SK-N-SH (cell line): ENCODE data around the gene KNCN. TPM values are rescaled to one million over a fixed set of nuclear protein-coding genes. Genes with fewer than 3 reads are reported as not detected.

Experiments
- CTCF ChIA-PET: fragments of 300-600, 350-600 bp; formaldehyde crosslinking; extraction: SDS; loops from one replicate; lab custom pipeline; 2021; lab: Yijun Ruan, JAX
- POLR2A ChIA-PET: fragments of 350-600 bp; sonication (Branson Sonifier 250); formaldehyde crosslinking; extraction: SDS; loops from one replicate; lab custom pipeline; 2020; ENCODE audit warnings: antibody characterized with exemption, inconsistent platforms; lab: Yijun Ruan, JAX
- DNase-seq: peaks from one replicate; pipeline ENCODE4 v3.0.0; 2012
- H2AFZ ChIP-seq: fragments of 200-600 bp; sonication (generic); 2 replicates; pipeline ENCODE4 v1.8.1; 2016; ENCODE audit warnings: antibody characterized with exemption, mild to moderate bottlenecking, low read depth
- H3F3A ChIP-seq: fragments of 200-600 bp; sonication (generic); replicated peaks from 2 replicates; pipeline ENCODE3; 2016; ENCODE audit warnings: antibody characterized with exemption, mild to moderate bottlenecking; ENCODE audit not compliant: insufficient read depth
- H3K27ac ChIP-seq, 2 experiments: fragments of 200-500 bp in 1 of 2; fragments of 200-600 bp in 1 of 2; sonication (Bioruptor generic) in 1 of 2; sonication (generic), shearing (Covaris generic) in 1 of 2; 2 replicates each; pipeline versions ENCODE4 v1.5.1 to v1.6.1; 2014 to 2016; ENCODE audit warnings: low read depth in 2 of 2, inconsistent platforms in 1 of 2, low read length in 1 of 2, mild to moderate bottlenecking in 1 of 2, mixed read lengths in 1 of 2
- H3K27me3 ChIP-seq: fragments of 200-600 bp; sonication (generic), shearing (Covaris generic); 2 replicates; pipeline ENCODE4 v1.6.1; 2016; ENCODE audit warnings: mixed run types; ENCODE audit not compliant: insufficient read depth
- H3K36me3 ChIP-seq, 2 experiments: fragments of 200-500 bp in 1 of 2; fragments of 200-600 bp in 1 of 2; sonication (Bioruptor generic) in 1 of 2; sonication (generic) in 1 of 2; replicated peaks in 1 of 2; 2 replicates each; pipeline versions ENCODE3 to v1.5.1; 2014 to 2016; ENCODE audit warnings: low read length in 1 of 2, mild to moderate bottlenecking in 1 of 2; ENCODE audit not compliant: insufficient read depth in 2 of 2, control insufficient read depth in 1 of 2
- H3K4me1 ChIP-seq, 2 experiments: fragments of 200-500 bp in 1 of 2; fragments of 200-600 bp in 1 of 2; sonication (Bioruptor generic) in 1 of 2; sonication (generic), shearing (Covaris generic) in 1 of 2; 2 replicates each; pipeline versions ENCODE4 v1.5.1 to v1.6.1; 2014 to 2016; ENCODE audit warnings: low read depth in 1 of 2, low read length in 1 of 2, mixed run types in 1 of 2; ENCODE audit not compliant: insufficient read depth in 2 of 2, control insufficient read depth in 1 of 2
- H3K4me2 ChIP-seq: fragments of 200-600 bp; sonication (generic), shearing (Covaris generic); 2 replicates; pipeline ENCODE4 v1.6.1; 2017; ENCODE audit warnings: mixed run types
- H3K4me3 ChIP-seq, 2 experiments: fragments of 200-500 bp in 1 of 2; fragments of 200-600 bp in 1 of 2; sonication (Bioruptor generic) in 1 of 2; sonication (generic), shearing (Covaris generic) in 1 of 2; 2 replicates each; pipeline versions ENCODE4 v1.5.1 to v1.8.1; 2014 to 2016; ENCODE audit warnings: low read depth in 2 of 2, inconsistent platforms in 1 of 2, low read length in 1 of 2, mild to moderate bottlenecking in 1 of 2, mixed read lengths in 1 of 2, moderate library complexity in 1 of 2
- H3K79me2 ChIP-seq: fragments of 200-600 bp; sonication (generic); 2 replicates; pipeline ENCODE4 v1.8.1; 2017; ENCODE audit warnings: mild to moderate bottlenecking; ENCODE audit not compliant: insufficient read depth
- H3K9ac ChIP-seq: fragments of 200-600 bp; sonication (generic); 2 replicates; pipeline ENCODE4 v1.6.1; 2017; ENCODE audit warnings: mixed run types
- H3K9me2 ChIP-seq: fragments of 200-600 bp; sonication (generic); 2 replicates; pipeline ENCODE4 v1.6.1; 2017; ENCODE audit warnings: mixed run types
- H3K9me3 ChIP-seq: fragments of 200-600 bp; sonication (generic); 2 replicates; pipeline ENCODE4 v1.6.1; 2017; ENCODE audit warnings: mixed run types, mild to moderate bottlenecking, moderate library complexity
- H4K20me1 ChIP-seq: fragments of 200-600 bp; sonication (generic); 2 replicates; pipeline ENCODE4 v1.6.1; 2017; ENCODE audit warnings: mild to moderate bottlenecking, mixed run types; ENCODE audit not compliant: insufficient read depth
- CHD2 ChIP-seq: fragments of 150-350 bp; IDR thresholded peaks from 2 replicates; pipeline ENCODE4 v1.6.1; 2018; ENCODE audit warnings: low read length; ENCODE audit not compliant: partially characterized antibody
- FOSL2 ChIP-seq: IDR thresholded peaks from 2 replicates; pipeline ENCODE4 v1.4.0; 2012; ENCODE audit warnings: low read depth, mild to moderate bottlenecking, moderate library complexity, borderline replicate concordance
- GABPA ChIP-seq: IDR thresholded peaks from 2 replicates; pipeline ENCODE4 v1.4.0; 2012; ENCODE audit warnings: low read depth, mild to moderate bottlenecking
- GATA2 ChIP-seq: sonication (generic); formaldehyde crosslinking; IDR thresholded peaks from 2 replicates; pipeline ENCODE4 v1.5.0; 2020; ENCODE audit warnings: mild to moderate bottlenecking, missing genetic modification reagents
- JUND ChIP-seq: IDR thresholded peaks from 2 replicates; pipeline ENCODE4 v1.4.0; 2012
- MEF2A ChIP-seq: IDR thresholded peaks from 2 replicates; pipeline ENCODE4 v1.4.0; 2012; ENCODE audit warnings: low read depth, borderline replicate concordance
- NFIC ChIP-seq: IDR thresholded peaks from 2 replicates; pipeline ENCODE4 v1.4.0; 2012; ENCODE audit warnings: borderline replicate concordance
- POLR2AphosphoS5 ChIP-seq: IDR thresholded peaks from 2 replicates; pipeline ENCODE4 v1.6.1; 2012; ENCODE audit warnings: low read depth, low read length
- RAD21 ChIP-seq: IDR thresholded peaks from 2 replicates; pipeline ENCODE4 v1.6.1; 2012; ENCODE audit warnings: mild to moderate bottlenecking, low read length
- RCOR1 ChIP-seq: fragments of 150-350 bp; IDR thresholded peaks from 2 replicates; pipeline ENCODE4 v1.6.1; 2017; ENCODE audit warnings: antibody characterized with exemption, low read length
- RXRA ChIP-seq: IDR thresholded peaks from 2 replicates; pipeline ENCODE4 v1.4.0; 2012; ENCODE audit warnings: low read depth, mild to moderate bottlenecking, borderline replicate concordance
- SMC3 ChIP-seq: IDR thresholded peaks from 2 replicates; pipeline ENCODE4 v1.6.1; 2012; ENCODE audit warnings: low read depth, low read length, improper control_type of control experiment
- TAF1 ChIP-seq: IDR thresholded peaks from 2 replicates; pipeline ENCODE4 v1.6.1; 2012; ENCODE audit warnings: low read depth, mild to moderate bottlenecking, low read length, moderate library complexity, borderline replicate concordance
- TEAD4 ChIP-seq: IDR thresholded peaks from 2 replicates; pipeline ENCODE4 v1.4.0; 2012; ENCODE audit warnings: mild to moderate bottlenecking, borderline replicate concordance; ENCODE audit not compliant: insufficient read depth
- YY1 ChIP-seq: IDR thresholded peaks from 2 replicates; pipeline ENCODE4 v1.4.0; 2012; ENCODE audit warnings: low read depth, mild to moderate bottlenecking
- WGBS: methylation state at CpG from one replicate; pipeline ENCODE4 v1.1.6; 2017; ENCODE audit warnings: low lambda C conversion rate; 5-methylcytosine and 5-hydroxymethylcytosine counted together
- polyA plus RNA-seq, 3 experiments: library from polyadenylated mRNA; depleted of rRNA; stranded (reverse); fragments of >200 nt; gene quantifications; 2 replicates each; pipeline ENCODE4 v1.2.3, GENCODE V29; 2012
- TF ChIP-seq, protein P1 (sequence below): fragments of 150-350 bp; IDR thresholded peaks from 2 replicates; pipeline ENCODE4 v1.6.1; 2016; ENCODE audit warnings: mild to moderate bottlenecking, low read depth, low read length
- TF ChIP-seq, protein P2 (sequence below): IDR thresholded peaks from 2 replicates; pipeline ENCODE4; 2012
- TF ChIP-seq, protein P3 (sequence below): fragments of 200-600 bp; sonication (generic); IDR thresholded peaks from 2 replicates; pipeline ENCODE4 v1.6.1; 2017; ENCODE audit warnings: antibody characterized with exemption, mild to moderate bottlenecking, moderate library complexity
- TF ChIP-seq, protein P4 (sequence below): IDR thresholded peaks from 2 replicates; pipeline ENCODE4 v1.6.1; 2012; ENCODE audit warnings: mild to moderate bottlenecking, low read depth, low read length, moderate library complexity
- TF ChIP-seq, protein P5 (sequence below): fragments of 150-350 bp; IDR thresholded peaks from 2 replicates; pipeline ENCODE4 v1.6.1; 2017; ENCODE audit warnings: antibody characterized with exemption, low read length, low read depth, borderline replicate concordance

Gene KNCN
- polyA plus RNA-seq, 1 of the 3 experiments (the other 2 are of a cell fraction), result not detected

DNA sequence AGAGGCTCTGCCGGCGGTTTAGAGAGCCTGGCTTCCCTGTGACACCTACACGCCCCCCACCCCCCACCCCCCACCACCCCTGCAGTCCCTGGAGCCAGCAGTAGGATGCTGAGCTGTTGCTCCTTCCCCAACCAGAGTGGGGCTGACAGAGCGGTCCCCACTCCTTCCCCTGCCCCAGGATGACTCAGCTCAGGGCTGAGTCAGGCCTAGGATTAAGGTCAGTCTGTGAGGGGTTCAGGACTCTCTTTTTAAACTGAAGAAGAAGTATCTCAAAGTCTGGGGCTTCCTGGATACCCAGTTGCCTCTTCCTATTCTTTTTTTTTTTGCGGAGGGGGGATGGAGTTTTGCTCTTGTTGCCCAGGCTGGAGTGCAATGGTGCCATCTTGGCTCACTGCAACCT is 42.7 kb downstream of the KNCN start:
- DNase-seq, result no peak
- no peaks in the 10 kb centered on the region for H3K4me1 ChIP-seq
- WGBS, result 62% methylated on average over 4 of the region's 5 CpGs

DNA sequence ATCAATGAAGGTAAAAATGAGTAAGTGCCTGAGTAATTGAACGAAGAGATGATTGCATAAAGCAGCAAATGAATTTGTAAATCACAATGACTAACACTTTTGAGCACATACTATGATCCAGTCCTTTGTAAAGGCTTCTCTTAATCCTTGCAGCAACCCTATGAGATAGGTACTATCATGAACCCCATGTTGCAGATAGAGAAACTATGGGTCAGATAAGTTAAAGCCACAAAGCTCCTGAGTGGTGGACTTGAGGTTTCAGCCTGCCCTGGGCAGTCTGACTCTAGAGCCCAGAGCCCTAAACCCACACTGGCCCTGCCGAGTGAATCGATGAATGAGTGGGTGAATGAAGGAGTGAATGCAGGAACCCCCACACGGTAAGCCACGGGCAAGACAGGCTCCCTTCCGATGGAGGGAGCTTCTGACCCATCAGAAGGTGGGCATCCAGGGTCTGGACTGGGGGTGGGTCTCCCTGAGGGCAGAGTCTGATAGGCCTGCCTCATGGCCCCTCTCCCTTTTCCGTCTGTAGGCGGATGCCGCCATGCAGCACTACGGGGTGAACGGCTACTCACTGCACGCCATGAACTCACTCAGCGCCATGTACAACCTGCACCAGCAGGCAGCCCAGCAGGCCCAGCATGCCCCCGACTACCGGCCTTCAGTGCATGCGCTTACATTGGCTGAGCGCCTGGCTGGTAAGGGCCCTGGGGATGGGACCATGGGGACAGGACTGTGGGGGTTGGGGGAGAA is 44.8 kb downstream of the KNCN start:
- no peak overlapping the region for H3K9ac ChIP-seq
- H4K20me1 ChIP-seq, result no peaks in the 10 kb centered on the region
- no peaks in the 10 kb centered on the region for H3K4me1 ChIP-seq
- H3K36me3 ChIP-seq, result no peaks in the 10 kb centered on the region
- 70% methylated on average over 9 of the region's 17 CpGs for WGBS
- H3K4me2 ChIP-seq, result no peak overlapping the region
- H3F3A ChIP-seq, result no peaks in the 10 kb centered on the region
- DNase-seq, result no peak
- no peaks in the 10 kb centered on the region for H3K9me2 ChIP-seq
- no peak overlapping the region for H3K4me3 ChIP-seq
- CTCF ChIA-PET, result interaction anchor here (0.8 to 3.0 kb wide), 5 partner anchors 10 to 60 kb away, joined by 3 to 13 read pairs (median 6); no protein-coding TSS in a partner anchor
- no peaks in the 10 kb centered on the region for H3K79me2 ChIP-seq
- POLR2A ChIA-PET, result no interaction called here
- H3K9me3 ChIP-seq, result no peaks in the 10 kb centered on the region
- no peaks in the 10 kb centered on the region; the same call in 1 of the 2 replicates for H3K27me3 ChIP-seq
- H2AFZ ChIP-seq, result no peak overlapping the region
- no peak overlapping the region for H3K27ac ChIP-seq
- no peak for TF ChIP-seq SMC3
- no peak for TF ChIP-seq TAF1
- TF ChIP-seq TEAD4, result no peak
- TF ChIP-seq, protein P1, sequence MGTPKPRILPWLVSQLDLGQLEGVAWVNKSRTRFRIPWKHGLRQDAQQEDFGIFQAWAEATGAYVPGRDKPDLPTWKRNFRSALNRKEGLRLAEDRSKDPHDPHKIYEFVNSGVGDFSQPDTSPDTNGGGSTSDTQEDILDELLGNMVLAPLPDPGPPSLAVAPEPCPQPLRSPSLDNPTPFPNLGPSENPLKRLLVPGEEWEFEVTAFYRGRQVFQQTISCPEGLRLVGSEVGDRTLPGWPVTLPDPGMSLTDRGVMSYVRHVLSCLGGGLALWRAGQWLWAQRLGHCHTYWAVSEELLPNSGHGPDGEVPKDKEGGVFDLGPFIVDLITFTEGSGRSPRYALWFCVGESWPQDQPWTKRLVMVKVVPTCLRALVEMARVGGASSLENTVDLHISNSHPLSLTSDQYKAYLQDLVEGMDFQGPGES, result no peak
- TF ChIP-seq, protein P2, sequence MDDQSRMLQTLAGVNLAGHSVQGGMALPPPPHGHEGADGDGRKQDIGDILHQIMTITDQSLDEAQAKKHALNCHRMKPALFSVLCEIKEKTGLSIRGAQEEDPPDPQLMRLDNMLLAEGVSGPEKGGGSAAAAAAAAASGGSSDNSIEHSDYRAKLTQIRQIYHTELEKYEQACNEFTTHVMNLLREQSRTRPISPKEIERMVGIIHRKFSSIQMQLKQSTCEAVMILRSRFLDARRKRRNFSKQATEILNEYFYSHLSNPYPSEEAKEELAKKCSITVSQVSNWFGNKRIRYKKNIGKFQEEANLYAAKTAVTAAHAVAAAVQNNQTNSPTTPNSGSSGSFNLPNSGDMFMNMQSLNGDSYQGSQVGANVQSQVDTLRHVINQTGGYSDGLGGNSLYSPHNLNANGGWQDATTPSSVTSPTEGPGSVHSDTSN, result no peak
- no peak for TF ChIP-seq GATA2
- no peak for TF ChIP-seq POLR2AphosphoS5
- TF ChIP-seq, protein P3, sequence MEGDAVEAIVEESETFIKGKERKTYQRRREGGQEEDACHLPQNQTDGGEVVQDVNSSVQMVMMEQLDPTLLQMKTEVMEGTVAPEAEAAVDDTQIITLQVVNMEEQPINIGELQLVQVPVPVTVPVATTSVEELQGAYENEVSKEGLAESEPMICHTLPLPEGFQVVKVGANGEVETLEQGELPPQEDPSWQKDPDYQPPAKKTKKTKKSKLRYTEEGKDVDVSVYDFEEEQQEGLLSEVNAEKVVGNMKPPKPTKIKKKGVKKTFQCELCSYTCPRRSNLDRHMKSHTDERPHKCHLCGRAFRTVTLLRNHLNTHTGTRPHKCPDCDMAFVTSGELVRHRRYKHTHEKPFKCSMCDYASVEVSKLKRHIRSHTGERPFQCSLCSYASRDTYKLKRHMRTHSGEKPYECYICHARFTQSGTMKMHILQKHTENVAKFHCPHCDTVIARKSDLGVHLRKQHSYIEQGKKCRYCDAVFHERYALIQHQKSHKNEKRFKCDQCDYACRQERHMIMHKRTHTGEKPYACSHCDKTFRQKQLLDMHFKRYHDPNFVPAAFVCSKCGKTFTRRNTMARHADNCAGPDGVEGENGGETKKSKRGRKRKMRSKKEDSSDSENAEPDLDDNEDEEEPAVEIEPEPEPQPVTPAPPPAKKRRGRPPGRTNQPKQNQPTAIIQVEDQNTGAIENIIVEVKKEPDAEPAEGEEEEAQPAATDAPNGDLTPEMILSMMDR, result no peak
- no peak for TF ChIP-seq YY1
- TF ChIP-seq GABPA, result no peak
- TF ChIP-seq, protein P4, sequence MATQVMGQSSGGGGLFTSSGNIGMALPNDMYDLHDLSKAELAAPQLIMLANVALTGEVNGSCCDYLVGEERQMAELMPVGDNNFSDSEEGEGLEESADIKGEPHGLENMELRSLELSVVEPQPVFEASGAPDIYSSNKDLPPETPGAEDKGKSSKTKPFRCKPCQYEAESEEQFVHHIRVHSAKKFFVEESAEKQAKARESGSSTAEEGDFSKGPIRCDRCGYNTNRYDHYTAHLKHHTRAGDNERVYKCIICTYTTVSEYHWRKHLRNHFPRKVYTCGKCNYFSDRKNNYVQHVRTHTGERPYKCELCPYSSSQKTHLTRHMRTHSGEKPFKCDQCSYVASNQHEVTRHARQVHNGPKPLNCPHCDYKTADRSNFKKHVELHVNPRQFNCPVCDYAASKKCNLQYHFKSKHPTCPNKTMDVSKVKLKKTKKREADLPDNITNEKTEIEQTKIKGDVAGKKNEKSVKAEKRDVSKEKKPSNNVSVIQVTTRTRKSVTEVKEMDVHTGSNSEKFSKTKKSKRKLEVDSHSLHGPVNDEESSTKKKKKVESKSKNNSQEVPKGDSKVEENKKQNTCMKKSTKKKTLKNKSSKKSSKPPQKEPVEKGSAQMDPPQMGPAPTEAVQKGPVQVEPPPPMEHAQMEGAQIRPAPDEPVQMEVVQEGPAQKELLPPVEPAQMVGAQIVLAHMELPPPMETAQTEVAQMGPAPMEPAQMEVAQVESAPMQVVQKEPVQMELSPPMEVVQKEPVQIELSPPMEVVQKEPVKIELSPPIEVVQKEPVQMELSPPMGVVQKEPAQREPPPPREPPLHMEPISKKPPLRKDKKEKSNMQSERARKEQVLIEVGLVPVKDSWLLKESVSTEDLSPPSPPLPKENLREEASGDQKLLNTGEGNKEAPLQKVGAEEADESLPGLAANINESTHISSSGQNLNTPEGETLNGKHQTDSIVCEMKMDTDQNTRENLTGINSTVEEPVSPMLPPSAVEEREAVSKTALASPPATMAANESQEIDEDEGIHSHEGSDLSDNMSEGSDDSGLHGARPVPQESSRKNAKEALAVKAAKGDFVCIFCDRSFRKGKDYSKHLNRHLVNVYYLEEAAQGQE, result no peak
- no peak for TF ChIP-seq RXRA
- no peak for TF ChIP-seq CHD2
- no peak for TF ChIP-seq MEF2A
- TF ChIP-seq, protein P5, sequence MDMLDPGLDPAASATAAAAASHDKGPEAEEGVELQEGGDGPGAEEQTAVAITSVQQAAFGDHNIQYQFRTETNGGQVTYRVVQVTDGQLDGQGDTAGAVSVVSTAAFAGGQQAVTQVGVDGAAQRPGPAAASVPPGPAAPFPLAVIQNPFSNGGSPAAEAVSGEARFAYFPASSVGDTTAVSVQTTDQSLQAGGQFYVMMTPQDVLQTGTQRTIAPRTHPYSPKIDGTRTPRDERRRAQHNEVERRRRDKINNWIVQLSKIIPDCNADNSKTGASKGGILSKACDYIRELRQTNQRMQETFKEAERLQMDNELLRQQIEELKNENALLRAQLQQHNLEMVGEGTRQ, result no peak
- TF ChIP-seq RAD21, result no peak

More for the DNA sequence above, 42.7 kb downstream of the KNCN start:
- Histone ChIP-seq H3K9me2 (no peaks in the 10 kb centered on the region), H3K27ac (no peak overlapping the region), H4K20me1 (no peaks in the 10 kb centered on the region), H3K9ac (no peak overlapping the region), H3K27me3 (no peaks in the 10 kb centered on the region), H3K9me3 (no peaks in the 10 kb centered on the region), H2AFZ (no peak overlapping the region), H3K4me2 (no peak overlapping the region), H3K79me2 (no peaks in the 10 kb centered on the region), H3F3A (no peaks in the 10 kb centered on the region), H3K4me3 (no peak overlapping the region), H3K36me3 (no peaks in the 10 kb centered on the region)
- POLR2A ChIA-PET, result no interaction called here
- peak; percentile 78 for TF ChIP-seq FOSL2
- no peak for TF ChIP-seq RCOR1
- TF ChIP-seq JUND, result peak; percentile 47
- no peak for TF ChIP-seq NFIC
- CTCF ChIA-PET, result interaction anchor here (1.2 to 3.0 kb wide), 2 partner anchors 24 to 32 kb away, joined by 3 to 13 read pairs; no protein-coding TSS in a partner anchor
